H1 (cell line): Measurements from ENCODE around the gene SLC24A3. TPM values are rescaled to one million over a fixed set of nuclear protein-coding genes. Genes with fewer than 3 reads are reported as not detected.
A peak's percentile ranks its signal among the peaks of the same experiment; 100 is the strongest.

ENCODE experiments used
- CTCF ChIA-PET: fragments of 300-600 bp; sonication (Branson Sonifier 250); formaldehyde crosslinking; loops from one replicate; lab custom pipeline; 2021; ENCODE audit not compliant: partially characterized antibody; lab: Charles Lee
- POLR2A ChIA-PET: fragments of 300-600 bp; sonication (Branson Sonifier 250); formaldehyde crosslinking; loops from one replicate; lab custom pipeline; 2021; ENCODE audit warnings: inconsistent platforms; ENCODE audit not compliant: partially characterized antibody; lab: Charles Lee
- DNase-seq, 2 experiments: peaks; one replicate each; pipeline versions ENCODE4 v3.0.0 to v3.0.0-alpha.2; 2010 to 2022; ENCODE audit warnings: low spot score in 2 of 2, low read depth in 1 of 2, mixed read lengths in 1 of 2
- FAIRE-seq: peaks from 2 replicates; lab custom pipeline; 2011; peaks lifted over from hg19 to GRCh38; lab: Jason Lieb, UNC
- H2AFZ ChIP-seq: 2 replicates; pipeline ENCODE4 v1.8.1; 2012; ENCODE audit warnings: low read length, inconsistent platforms
- H2AK5ac ChIP-seq: 2 replicates; pipeline ENCODE4 v1.6.1; 2013; ENCODE audit warnings: low read depth, low read length
- H2BK120ac ChIP-seq: replicated peaks from 2 replicates; pipeline ENCODE3; 2013; ENCODE audit warnings: low read depth, low read length, inconsistent platforms
- H2BK12ac ChIP-seq: 2 replicates; pipeline ENCODE4 v1.6.1; 2013; ENCODE audit warnings: low read depth, low read length
- H2BK15ac ChIP-seq: 2 replicates; pipeline ENCODE4 v1.6.1; 2013; ENCODE audit warnings: low read length
- H2BK20ac ChIP-seq: 2 replicates; pipeline ENCODE4 v1.6.1; 2013; ENCODE audit warnings: low read length
- H2BK5ac ChIP-seq: 2 replicates; pipeline ENCODE4 v1.6.1; 2013; ENCODE audit warnings: low read depth, low read length
- H3K14ac ChIP-seq: 2 replicates; pipeline ENCODE4 v1.6.1; 2013; ENCODE audit warnings: inconsistent platforms; ENCODE audit not compliant: insufficient read length
- H3K18ac ChIP-seq: 2 replicates; pipeline ENCODE4 v1.6.1; 2013; ENCODE audit warnings: low read length; ENCODE audit errors: extremely low read depth
- H3K23ac ChIP-seq: 2 replicates; pipeline ENCODE4 v1.6.1; 2013; ENCODE audit warnings: inconsistent platforms; ENCODE audit not compliant: insufficient read length
- H3K23me2 ChIP-seq: 2 replicates; pipeline ENCODE4 v1.6.1; 2013; ENCODE audit warnings: low read depth, low read length
- H3K27ac ChIP-seq: 2 replicates; pipeline ENCODE4 v1.6.1; 2011; ENCODE audit warnings: low read depth, low read length, inconsistent platforms
- H3K27me3 ChIP-seq, 4 experiments: replicated peaks in 1 of 4; 1 replicate in 1 of 4; 2 replicates in 3 of 4; pipeline versions ENCODE4 v1.6.1 to v1.8.1; 2011 to 2013; ENCODE audit warnings: low read length in 3 of 4, mild to moderate bottlenecking in 3 of 4, inconsistent platforms in 2 of 4, mixed read lengths in 2 of 4, moderate library complexity in 1 of 4; ENCODE audit not compliant: control insufficient read depth in 3 of 4, insufficient read depth in 3 of 4; ENCODE audit errors: extremely low read depth in 1 of 4
- H3K36me3 ChIP-seq, 4 experiments: 2 replicates each; pipeline versions ENCODE4 v1.6.1 to v1.8.1; 2011 to 2013; ENCODE audit warnings: mild to moderate bottlenecking in 4 of 4, low read length in 3 of 4, moderate library complexity in 2 of 4, control low read depth in 1 of 4, inconsistent platforms in 1 of 4; ENCODE audit not compliant: insufficient read depth in 4 of 4, control insufficient read depth in 2 of 4
- H3K4ac ChIP-seq: replicated peaks from 2 replicates; pipeline ENCODE3; 2013; ENCODE audit warnings: low read length, low read depth, mixed read lengths, inconsistent platforms; ENCODE audit not compliant: insufficient read length
- H3K4me1 ChIP-seq, 4 experiments: replicated peaks in 1 of 4; 1 replicate in 1 of 4; 2 replicates in 3 of 4; pipeline versions ENCODE4 v1.6.1 to v1.8.1; 2011 to 2013; ENCODE audit warnings: low read length in 3 of 4, inconsistent platforms in 2 of 4, mixed read lengths in 1 of 4; ENCODE audit not compliant: insufficient read depth in 4 of 4, control insufficient read depth in 3 of 4
- H3K4me2 ChIP-seq, 2 experiments: 2 replicates each; pipeline versions ENCODE4 v1.6.1 to v1.8.1; 2011 to 2013; ENCODE audit warnings: low read depth in 2 of 2, low read length in 2 of 2, control low read depth in 1 of 2, inconsistent platforms in 1 of 2, mild to moderate bottlenecking in 1 of 2; ENCODE audit not compliant: insufficient read depth in 1 of 2
- H3K4me3 ChIP-seq, 4 experiments: fragments of 200-600, 300-600 bp in 1 of 4; sonication (generic), shearing (Covaris generic), sonication (Bioruptor Twin) in 1 of 4; 2 replicates each; pipeline versions ENCODE4 v1.5.1 to v1.8.1; 2011 to 2016; ENCODE audit warnings: low read length in 4 of 4, low read depth in 3 of 4, control low read depth in 2 of 4, inconsistent platforms in 2 of 4, mild to moderate bottlenecking in 2 of 4, mixed read lengths in 1 of 4, moderate library complexity in 1 of 4; ENCODE audit not compliant: insufficient read depth in 2 of 4; ENCODE audit errors: extremely low read depth in 1 of 4
- H3K56ac ChIP-seq: replicated peaks from 2 replicates; pipeline ENCODE3; 2013; ENCODE audit warnings: low read depth, mild to moderate bottlenecking, mixed read lengths, low read length, inconsistent platforms; ENCODE audit not compliant: insufficient read length
- H3K79me1 ChIP-seq: 2 replicates; pipeline ENCODE4 v1.6.1; 2013; ENCODE audit warnings: low read depth, low read length, control low read depth
- H3K79me2 ChIP-seq, 2 experiments: 2 replicates each; pipeline versions ENCODE4 v1.6.1 to v1.8.1; 2012 to 2013; ENCODE audit warnings: low read length in 2 of 2, mild to moderate bottlenecking in 2 of 2, inconsistent platforms in 1 of 2; ENCODE audit not compliant: insufficient read depth in 2 of 2, control insufficient read depth in 1 of 2
- H3K9ac ChIP-seq, 4 experiments: replicated peaks in 1 of 4; 1 replicate in 1 of 4; 2 replicates in 3 of 4; pipeline versions ENCODE4 v1.6.1 to v1.8.1; 2011 to 2013; ENCODE audit warnings: low read depth in 3 of 4, low read length in 3 of 4, control low read depth in 2 of 4, mild to moderate bottlenecking in 2 of 4, moderate library complexity in 2 of 4, inconsistent platforms in 1 of 4; ENCODE audit errors: extremely low read depth in 1 of 4
- H3K9me3 ChIP-seq, 2 experiments: 2 replicates each; pipeline versions ENCODE4 v1.6.1 to v1.8.1; 2012 to 2013; ENCODE audit warnings: mild to moderate bottlenecking in 2 of 2, moderate library complexity in 2 of 2, control low read depth in 1 of 2, inconsistent platforms in 1 of 2, low read depth in 1 of 2, low read length in 1 of 2, mixed read lengths in 1 of 2; ENCODE audit not compliant: insufficient read depth in 2 of 2
- H4K20me1 ChIP-seq, 2 experiments: replicated peaks in 1 of 2; 2 replicates each; pipeline versions ENCODE3 to v1.8.1; 2011 to 2013; ENCODE audit warnings: inconsistent platforms in 2 of 2, low read length in 2 of 2, mild to moderate bottlenecking in 1 of 2; ENCODE audit not compliant: insufficient read depth in 2 of 2, control insufficient read depth in 1 of 2
- H4K5ac ChIP-seq: 2 replicates; pipeline ENCODE4 v1.6.1; 2013; ENCODE audit warnings: low read length, low read depth, mixed read lengths, inconsistent platforms; ENCODE audit not compliant: insufficient read length
- H4K8ac ChIP-seq: 2 replicates; pipeline ENCODE4 v1.8.0; 2013; ENCODE audit warnings: mild to moderate bottlenecking, moderate library complexity, low read length, inconsistent platforms; ENCODE audit not compliant: insufficient read depth; ENCODE audit errors: extremely low read depth
- H4K91ac ChIP-seq: replicated peaks from 2 replicates; pipeline ENCODE3; 2013; ENCODE audit warnings: low read length, mixed read lengths, inconsistent platforms; ENCODE audit not compliant: insufficient read length
- BRCA1 ChIP-seq: IDR thresholded peaks from 2 replicates; pipeline ENCODE4 v1.6.1; 2012; ENCODE audit warnings: low read depth, low read length, improper control_type of control experiment
- CEBPB ChIP-seq: IDR thresholded peaks from 2 replicates; pipeline ENCODE4 v1.6.1; 2012; ENCODE audit warnings: low read depth, low read length
- CHD1 ChIP-seq: IDR thresholded peaks from 2 replicates; pipeline ENCODE4 v1.6.1; 2012; ENCODE audit warnings: low read depth, low read length, improper control_type of control experiment
- FOSL1 ChIP-seq: IDR thresholded peaks from 2 replicates; pipeline ENCODE4 v1.6.1; 2011; ENCODE audit warnings: mild to moderate bottlenecking, low read depth, low read length, moderate library complexity; ENCODE audit not compliant: insufficient read depth
- JUN ChIP-seq: IDR thresholded peaks from 2 replicates; pipeline ENCODE4 v1.6.1; 2011; ENCODE audit warnings: low read depth, mild to moderate bottlenecking, improper control_type of control experiment, low read length
- RAD21 ChIP-seq, 2 experiments: IDR thresholded peaks in 1 of 2; conservative IDR thresholded peaks in 1 of 2; 2 replicates each; pipeline ENCODE4 v1.6.1; 2011; ENCODE audit warnings: low read depth in 2 of 2, low read length in 2 of 2, improper control_type of control experiment in 1 of 2, inconsistent platforms in 1 of 2, mild to moderate bottlenecking in 1 of 2, moderate library complexity in 1 of 2
- SP4 ChIP-seq: IDR thresholded peaks from 2 replicates; pipeline ENCODE4 v1.6.1; 2012; ENCODE audit warnings: low read length, inconsistent platforms
- TAF7 ChIP-seq: optimal IDR thresholded peaks from 2 replicates; pipeline ENCODE3; 2011; ENCODE audit warnings: low read depth, mild to moderate bottlenecking, inconsistent platforms, low read length, moderate library complexity, borderline replicate concordance
- WGBS, 2 experiments: shearing (Covaris generic) in 1 of 2; methylation state at CpG; one replicate each; pipeline versions ENCODE4 v1.1.6 to v1.1.7; 2013 to 2015; ENCODE audit warnings: low lambda C conversion rate in 2 of 2, mixed read lengths in 2 of 2, inconsistent platforms in 1 of 2, low coverage in 1 of 2, missing lambda C conversion rate in 1 of 2; ENCODE audit not compliant: insufficient replicate concordance in 2 of 2, insufficient coverage in 1 of 2, insufficient read length in 1 of 2; ENCODE audit errors: extremely low coverage in 1 of 2, missing lambda C conversion rate in 1 of 2; 5-methylcytosine and 5-hydroxymethylcytosine counted together
- polyA plus RNA-seq, 7 experiments: library from polyadenylated mRNA; depleted of rRNA in 3 of 7; stranded (reverse) in 5 of 7; unstranded in 2 of 7; fragments of >200 nt in 5 of 7; fragments of 200-250 nt in 2 of 7; gene quantifications; 1 replicate in 5 of 7; 2 replicates in 1 of 7; 4 replicates in 1 of 7; pipeline versions ENCODE4 v1.2.1 to v1.2.3, GENCODE V29; 2011 to 2013; ENCODE audit warnings: missing spikeins in 2 of 7, mixed read lengths in 2 of 7
- total RNA-seq: library from RNA; stranded (reverse); fragmentation: NEBNext Ultra II Directional; extraction: Animal tissue kit (Norgen Biotek cat#: 25700); gene quantifications from 2 replicates; pipeline ENCODE4 v1.2.1, GENCODE V29; 2021
- TF ChIP-seq, protein P1 (sequence below): IDR thresholded peaks from 2 replicates; pipeline ENCODE4 v1.6.1; 2012; ENCODE audit warnings: inconsistent platforms

Gene SLC24A3
- total and polyA plus RNA-seq, 2 of the 8 experiments (the other 6 are each of a cell fraction or from before 2014, with no cell fraction given): 4.5 to 6.3 TPM

DNA sequence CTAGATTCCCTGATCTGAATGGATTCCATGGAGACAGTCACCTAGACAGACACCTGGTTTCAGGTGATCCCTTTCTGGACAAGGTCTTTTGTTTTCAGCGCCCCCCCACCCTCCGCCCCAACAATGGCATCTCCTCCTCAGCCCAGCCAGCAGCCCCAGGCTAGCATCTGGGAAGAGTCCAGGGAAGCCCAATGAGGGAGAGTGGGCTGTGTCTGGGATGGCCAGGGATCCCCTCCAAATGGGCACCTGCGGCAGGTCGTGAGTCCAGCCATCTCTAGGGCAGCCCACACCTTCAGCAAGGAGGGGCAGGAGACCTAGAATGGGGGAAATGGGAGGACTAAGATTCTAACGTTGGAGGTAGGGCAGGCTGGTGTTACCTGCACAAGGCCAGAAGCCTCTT, 1.2 kb upstream of the SLC24A3 start:
- peaks cover 0 to 5% of the 10 kb centered on the region in 2 experiments; a peak in 2 of 4 replicates for H3K79me2 ChIP-seq
- H3K27me3 ChIP-seq: peaks cover 0 to 27% (median 20%) of the 10 kb centered on the region in 4 experiments; a peak in 6 of 7 replicates
- H3K56ac ChIP-seq: no peak overlapping the region
- H3K4me3 ChIP-seq: peak overlapping the region; percentile 42 to 70 (median 49); a peak in 7 of 8 replicates
- peak overlapping the region; percentile 80; the same call in 1 of the 2 replicates for H2BK20ac ChIP-seq
- H3K4me1 ChIP-seq: peaks cover 12 to 32% (median 19%) of the 10 kb centered on the region in 4 experiments
- no peak overlapping the region for H3K4ac ChIP-seq
- no peak overlapping the region for H2BK120ac ChIP-seq
- H3K79me1 ChIP-seq: no peaks in the 10 kb centered on the region
- H3K9ac ChIP-seq: no peak overlapping the region; a peak in 1 of 7 replicates
- H2BK15ac ChIP-seq: 0 out of 2 replicates have a peak overlapping the region, but pooled peaks have one; percentile 72
- no peak overlapping the region for H3K23ac ChIP-seq
- H3K14ac ChIP-seq: no peak overlapping the region
- peak overlapping the region; percentile 78 to 83 for H3K4me2 ChIP-seq
- 0 out of 2 replicates have a peak overlapping the region, but pooled peaks have one; percentile 42 for H2BK5ac ChIP-seq
- 0 out of 2 replicates have a peak overlapping the region, but pooled peaks have one; percentile 87 for H2AK5ac ChIP-seq
- H3K9me3 ChIP-seq: no peaks in the 10 kb centered on the region
- no peak overlapping the region for H4K5ac ChIP-seq
- ChIA-PET CTCF (interaction anchor here (2.1 kb wide), 1 partner anchor 138 kb away, joined by 5 read pairs; no protein-coding TSS in a partner anchor), POLR2A (no interaction called here)
- TF ChIP-seq TAF7: no peak
- TF ChIP-seq, protein P1, sequence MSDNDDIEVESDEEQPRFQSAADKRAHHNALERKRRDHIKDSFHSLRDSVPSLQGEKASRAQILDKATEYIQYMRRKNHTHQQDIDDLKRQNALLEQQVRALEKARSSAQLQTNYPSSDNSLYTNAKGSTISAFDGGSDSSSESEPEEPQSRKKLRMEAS: no peak
- no peak for TF ChIP-seq CHD1
- TF ChIP-seq CEBPB: no peak
- TF ChIP-seq SP4: no peak
- TF ChIP-seq JUN: no peak
- TF ChIP-seq RAD21 (IDR thresholded peaks at IDR 0.05 in 1 of 2, conservative IDR thresholded peaks at IDR 0.05 in 1 of 2; ENCODE audit: low read depth in 2 of 2, low read length in 2 of 2): no peak
- TF ChIP-seq FOSL1: no peak
- TF ChIP-seq BRCA1: no peak
- peaks cover 8% of the 10 kb centered on the region for H3K23me2 ChIP-seq
- peak overlapping the region; percentile 22 for H4K91ac ChIP-seq
- FAIRE-seq (no peak), DNase-seq (no peak)
- peak overlapping the region; percentile 87; the same call in 1 of the 2 replicates for H4K8ac ChIP-seq
- H3K36me3 ChIP-seq: no peaks in the 10 kb centered on the region
- no peaks in the 10 kb centered on the region for H4K20me1 ChIP-seq
- no peak overlapping the region for H3K27ac ChIP-seq
- H2BK12ac ChIP-seq: peak overlapping the region; percentile 68; the same call in 1 of the 2 replicates
- WGBS, 2 experiments: 68% methylated on average over 5 of the region's 5 CpGs; no CpG with 5 or more reads in 1 of the 2 experiments
- H2AFZ ChIP-seq: no peak overlapping the region
- H3K18ac ChIP-seq: peak overlapping the region; percentile 89
